T-helper 1 cell (primary cell): Measurements from ENCODE around the gene PTF1A.

Experiments used
- DNase-seq, 5 donors: peaks; one replicate each; pipeline ENCODE4 v3.0.0-alpha.2; 2012 to 2020

The PTF1A gene

DNA sequence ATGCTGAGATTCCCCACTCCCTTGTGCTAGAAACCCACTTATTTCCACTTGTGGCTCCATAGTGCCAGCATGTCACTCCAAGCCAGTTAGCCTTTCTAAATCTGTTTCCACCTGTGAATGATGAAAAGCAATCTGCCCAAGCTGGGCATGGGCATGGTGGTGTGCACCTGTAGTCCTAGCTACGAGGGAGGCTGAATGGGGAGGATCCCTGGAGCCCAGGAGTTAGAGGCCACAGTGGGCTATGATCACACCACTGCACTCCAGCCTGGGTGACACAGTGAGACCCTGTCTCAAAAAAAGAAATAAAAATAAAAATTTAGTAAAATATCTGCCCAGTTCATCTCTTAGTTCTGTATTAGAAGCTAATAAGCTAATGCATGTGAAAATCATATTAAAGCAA, 5.0 kb upstream of the PTF1A start:
- DNase-seq = no peak

GRCh38 chr10:23189024-23189423, 3.1 kb upstream of the PTF1A start:
- no peak for DNase-seq

GRCh38 chr10:23190872-23191763, 994 bp upstream of the PTF1A start:
- no peak for DNase-seq

- no peak for DNase-seq
These were observed 761 bp downstream of the PTF1A start for GRCh38 chr10:23192712-23193434.

DNA sequence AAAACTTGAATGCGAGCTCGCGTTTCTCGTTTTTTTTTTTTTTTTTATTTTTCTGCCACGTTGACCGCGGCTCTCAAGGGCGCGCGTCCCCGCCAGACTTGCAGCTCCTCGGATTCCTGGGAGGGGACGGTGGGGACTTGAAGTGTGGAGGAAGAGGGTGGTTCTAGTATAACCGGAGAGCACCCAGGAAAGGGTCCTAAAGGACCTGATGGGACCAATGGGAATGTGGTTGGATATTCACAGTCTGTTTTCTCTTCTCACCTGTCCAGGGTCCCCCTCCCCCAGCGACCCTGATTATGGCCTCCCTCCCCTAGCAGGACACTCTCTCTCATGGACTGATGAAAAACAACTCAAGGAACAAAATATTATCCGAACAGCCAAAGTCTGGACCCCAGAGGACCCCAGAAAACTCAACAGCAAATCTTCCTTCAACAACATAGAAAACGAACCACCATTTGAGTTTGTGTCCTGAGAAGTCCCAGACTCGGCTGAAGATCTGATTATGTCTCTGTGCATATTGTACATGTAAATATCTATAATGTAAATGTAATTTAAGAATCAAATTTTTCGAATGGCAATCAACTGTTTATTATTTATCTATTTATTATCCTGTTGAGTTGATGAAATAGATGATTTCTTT, 1.4 kb downstream of the PTF1A start:
- DNase-seq = no peak

- DNase-seq = no peak
These were observed 2.4 kb downstream of the PTF1A start for GRCh38 chr10:23194471-23194965.

DNA sequence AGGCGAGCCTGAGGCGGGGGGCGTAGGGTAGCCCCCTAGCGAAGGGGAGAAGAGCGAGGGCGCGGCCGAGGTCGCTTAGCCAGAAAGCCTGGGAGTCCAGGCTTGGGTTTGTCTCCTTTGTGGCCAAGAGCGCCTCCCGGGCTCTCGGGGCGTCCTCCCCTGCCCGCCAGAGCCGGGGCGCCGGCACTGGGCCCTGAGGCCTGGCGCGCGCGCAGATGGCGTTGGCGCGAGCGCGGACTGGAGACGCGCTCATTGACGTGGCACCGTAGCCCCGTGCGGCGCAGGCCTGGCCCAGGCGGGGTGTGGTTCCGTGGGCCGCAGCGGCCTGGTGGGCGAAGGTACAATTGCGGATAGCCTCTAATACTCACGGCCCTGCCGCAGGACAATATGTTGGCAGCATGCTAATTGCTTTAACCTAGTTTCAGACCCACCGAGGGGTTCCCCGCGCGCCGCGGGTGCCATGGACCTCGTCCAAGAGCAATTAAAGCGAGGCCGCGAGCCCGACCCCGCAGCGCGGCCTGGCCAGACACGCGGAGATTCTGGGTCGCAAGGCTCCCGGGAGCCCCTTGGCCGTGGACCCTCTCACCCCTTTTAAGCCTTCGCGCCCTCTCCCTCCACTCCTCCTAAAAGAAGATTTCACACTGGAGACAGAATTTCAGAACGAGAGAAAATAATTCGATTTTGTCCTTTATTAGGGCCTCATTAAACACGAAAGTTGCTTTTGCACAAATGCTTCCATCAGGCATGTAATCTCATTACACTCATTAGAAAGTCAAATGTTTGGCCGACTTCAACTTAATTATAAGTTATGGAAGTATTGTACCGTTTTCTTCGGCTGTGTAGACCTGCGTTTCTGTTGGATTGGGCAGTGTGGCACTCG, 3.1 kb downstream of the PTF1A start:
- DNase-seq = no peak

- DNase-seq = no peak
These were observed 3.9 kb downstream of the PTF1A start for GRCh38 chr10:23195846-23196600.

DNA sequence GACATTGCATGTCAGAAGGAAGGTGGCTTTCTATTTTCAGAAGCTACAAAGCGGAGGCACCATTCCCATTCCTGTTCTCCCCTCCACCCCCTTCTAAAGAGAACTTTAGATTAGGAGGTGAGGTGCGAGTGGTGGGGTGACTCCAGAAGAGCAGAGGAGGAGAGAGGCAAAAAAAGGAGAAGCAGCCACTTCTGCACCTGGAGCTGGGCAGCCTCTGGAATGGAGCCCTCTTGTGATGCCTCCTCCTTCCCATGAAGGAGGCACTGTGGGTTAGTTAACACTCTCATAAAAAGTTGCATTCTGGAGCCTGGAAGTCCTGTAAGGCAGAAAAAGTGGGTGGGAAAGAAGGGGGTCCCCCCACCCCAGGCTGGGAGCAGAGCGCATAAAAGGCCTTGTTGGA, 4.8 kb downstream of the PTF1A start:
- no peak for DNase-seq

DNA sequence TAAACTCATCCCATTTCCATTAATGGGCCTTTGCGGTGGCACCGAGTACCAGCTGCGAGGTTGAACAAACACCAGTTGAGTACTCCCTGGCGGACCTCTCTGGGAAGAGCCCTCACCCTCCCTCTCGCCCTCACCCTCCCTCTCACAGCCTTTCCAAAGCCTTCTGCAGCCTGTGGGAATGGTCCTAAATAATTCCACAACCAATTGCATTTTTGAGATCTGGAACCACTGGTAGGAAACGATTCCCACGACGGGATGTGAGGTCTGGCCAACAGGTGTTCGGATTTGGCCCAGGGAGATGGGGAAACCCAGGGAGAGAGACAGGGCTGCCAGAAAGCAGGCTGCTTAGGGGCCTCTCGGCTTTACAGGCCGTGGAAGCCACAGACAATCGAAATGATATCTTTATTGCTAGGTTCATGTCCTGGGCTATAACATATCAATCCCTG, 5.3 kb downstream of the PTF1A start:
- DNase-seq = no peak

DNA sequence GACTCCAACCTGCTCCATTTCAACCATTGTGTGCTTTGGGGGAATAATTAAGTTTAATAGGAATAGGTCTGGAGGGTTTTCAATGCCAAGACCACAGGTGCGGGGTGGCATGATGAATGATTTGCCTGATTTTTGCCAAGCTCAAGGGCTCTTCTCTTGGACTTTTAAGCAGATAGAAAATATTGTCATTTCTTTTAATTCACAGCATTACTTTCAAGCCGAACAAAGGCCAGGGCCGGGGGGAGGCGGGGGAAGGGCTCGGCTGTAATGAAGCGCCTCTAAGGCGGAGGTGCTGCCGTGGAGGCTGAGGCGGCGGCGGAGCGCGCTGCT, 6.5 kb downstream of the PTF1A start:
- no peak for DNase-seq

- no peak for DNase-seq
These were observed 7.0 kb downstream of the PTF1A start for GRCh38 chr10:23198940-23199767.

DNA sequence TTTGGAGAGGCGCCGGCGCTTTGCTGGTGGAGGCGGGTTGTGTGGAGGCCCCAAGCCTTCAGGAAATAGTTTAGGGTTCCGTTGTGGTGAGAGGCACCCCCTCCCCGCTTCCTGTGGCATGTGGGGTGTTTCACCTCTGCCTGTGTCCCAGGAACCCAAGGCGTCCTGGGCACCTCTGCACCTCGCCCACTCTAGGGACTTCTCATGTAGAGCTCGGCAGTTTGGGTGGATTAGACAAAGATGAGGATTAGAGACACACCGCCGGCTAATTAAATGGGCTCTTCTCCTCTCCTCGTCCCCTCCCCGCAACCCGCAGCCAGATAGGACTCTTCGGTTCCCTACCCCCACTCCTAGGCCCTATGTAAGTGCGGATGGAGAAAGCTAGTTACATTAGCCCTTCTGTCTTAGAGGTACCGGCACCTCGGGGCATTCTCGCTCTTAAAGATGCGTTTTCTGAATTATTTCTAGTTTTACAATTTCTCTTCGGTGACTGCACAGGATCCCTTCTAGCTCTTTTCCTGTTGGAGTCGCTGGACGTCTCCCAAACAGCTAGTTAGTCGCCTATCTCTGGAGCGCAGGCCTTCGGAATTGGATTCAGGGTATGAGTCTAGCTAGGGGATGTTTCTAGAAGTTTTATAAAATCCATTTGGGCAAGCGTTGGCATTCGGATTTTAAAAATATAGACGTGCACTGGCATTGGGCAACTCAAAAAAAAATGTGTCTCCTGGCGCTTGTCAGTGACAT, 7.8 kb downstream of the PTF1A start:
- no peak for DNase-seq

DNA sequence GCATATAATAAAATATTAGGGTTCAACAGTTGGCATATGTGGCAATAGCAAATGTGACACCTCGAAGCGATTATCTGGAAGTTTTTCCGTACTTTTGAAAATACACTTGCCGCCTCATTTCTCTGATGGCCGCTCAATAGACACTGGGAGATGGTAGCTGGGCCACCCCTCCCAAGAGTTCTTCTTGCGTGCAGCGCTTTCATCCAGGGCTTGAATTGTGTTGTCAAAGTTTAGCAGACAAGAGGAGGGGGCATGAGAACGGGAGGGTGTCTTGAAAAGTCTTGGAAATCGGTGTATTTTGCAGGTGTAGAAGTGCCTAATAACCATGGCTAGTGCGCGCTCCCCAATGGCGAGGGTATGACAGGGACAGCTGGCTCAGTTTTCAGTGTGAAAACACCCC, 8.5 kb downstream of the PTF1A start:
- no peak for DNase-seq

GRCh38 chr10:23200997-23201652, 9.0 kb downstream of the PTF1A start:
- no peak for DNase-seq

DNA sequence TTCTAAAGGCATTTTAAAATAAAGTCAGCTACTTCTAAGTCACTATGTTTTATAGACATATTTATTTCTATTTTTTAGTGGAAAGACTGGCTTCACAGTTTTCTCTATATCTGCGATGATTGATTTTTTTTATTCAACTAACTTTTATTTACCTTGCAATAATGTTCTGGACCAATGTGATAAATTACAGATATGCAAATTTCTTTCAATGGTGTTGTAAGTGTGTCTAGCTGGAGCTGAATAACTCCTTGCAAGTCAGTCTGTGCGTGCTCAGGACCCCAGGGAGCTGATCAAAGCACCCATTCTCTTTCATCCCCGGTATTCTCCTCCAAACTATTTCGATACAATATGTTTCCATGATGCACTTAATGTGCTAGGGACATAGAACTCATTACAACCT, 9.7 kb downstream of the PTF1A start:
- no peak for DNase-seq

DNA sequence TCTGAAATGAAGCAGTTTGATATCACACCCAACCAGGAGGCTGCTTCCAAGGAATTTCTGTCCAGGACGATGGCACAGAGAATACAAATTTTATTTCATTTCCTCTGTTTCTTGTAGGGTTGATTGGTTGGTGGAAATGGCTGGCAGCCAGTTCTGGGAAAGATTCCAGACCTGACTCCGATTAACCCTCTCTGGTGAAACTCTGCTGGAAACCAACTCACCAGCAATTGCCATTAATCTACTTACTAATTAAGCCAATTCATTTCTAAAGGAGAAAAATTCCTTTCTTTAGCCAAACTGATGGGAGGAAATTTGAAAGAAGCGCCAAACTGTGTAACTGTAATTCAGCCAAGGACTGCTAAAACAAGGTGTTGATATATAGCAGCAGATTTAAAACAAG, 10.7 kb downstream of the PTF1A start:
- no peak for DNase-seq

- DNase-seq = no peak
These were observed 11.5 kb downstream of the PTF1A start for GRCh38 chr10:23203369-23204325.
